Left ventricle myocardium inferior (tissue), 1 donor: Measurements from ENCODE around the gene IL32. TPM values are rescaled to one million over a fixed set of nuclear protein-coding genes. Genes with fewer than 3 reads are reported as not detected.

Source experiments
- DNase-seq: peaks from one replicate; pipeline ENCODE4 v3.0.0-alpha.2; 2020
- H3K27ac ChIP-seq: fragments of 200-600 bp; replicated peaks from 2 replicates; pipeline ENCODE4 v1.8.0; 2021
- H3K27me3 ChIP-seq: fragments of 200-600 bp; 2 replicates; pipeline ENCODE4 v1.8.0; 2021; ENCODE audit warnings: low read depth
- H3K36me3 ChIP-seq: fragments of 200-600 bp; 2 replicates; pipeline ENCODE4 v1.8.0; 2021
- H3K4me1 ChIP-seq: fragments of 200-600 bp; 2 replicates; pipeline ENCODE4 v1.8.0; 2021
- H3K4me3 ChIP-seq: fragments of 200-600 bp; 2 replicates; pipeline ENCODE4 v1.8.0; 2021; ENCODE audit warnings: mild to moderate bottlenecking, moderate library complexity
- H3K9me3 ChIP-seq: fragments of 200-600 bp; replicated peaks from 2 replicates; pipeline ENCODE4 v1.8.0; 2021
- intact Hi-C: fragments of 100-400 bp; cut with micrococcal nuclease; formaldehyde crosslinking; loops from one replicate; pipeline ENCODE4 v1.11.0; 2022
- total RNA-seq: library from RNA; stranded (reverse); fragmentation: NEBNext Ultra II Directional; extraction: Animal tissue kit (Norgen Biotek cat#: 25700); gene quantifications from one replicate; pipeline ENCODE4 v1.2.1, GENCODE V29; 2021
- TF ChIP-seq, protein P1 (sequence below): fragments of 200-600 bp; IDR thresholded peaks from 2 replicates; pipeline ENCODE4 v1.8.0; 2021; ENCODE audit warnings: antibody characterized with exemption, mild to moderate bottlenecking, borderline replicate concordance
- donor health status: DM: no; HTN: yes; CAD: no; lungs with severe emphysema.

The IL32 gene
- total RNA-seq, 1 donor from 2014 or later = 36.3 TPM

DNA sequence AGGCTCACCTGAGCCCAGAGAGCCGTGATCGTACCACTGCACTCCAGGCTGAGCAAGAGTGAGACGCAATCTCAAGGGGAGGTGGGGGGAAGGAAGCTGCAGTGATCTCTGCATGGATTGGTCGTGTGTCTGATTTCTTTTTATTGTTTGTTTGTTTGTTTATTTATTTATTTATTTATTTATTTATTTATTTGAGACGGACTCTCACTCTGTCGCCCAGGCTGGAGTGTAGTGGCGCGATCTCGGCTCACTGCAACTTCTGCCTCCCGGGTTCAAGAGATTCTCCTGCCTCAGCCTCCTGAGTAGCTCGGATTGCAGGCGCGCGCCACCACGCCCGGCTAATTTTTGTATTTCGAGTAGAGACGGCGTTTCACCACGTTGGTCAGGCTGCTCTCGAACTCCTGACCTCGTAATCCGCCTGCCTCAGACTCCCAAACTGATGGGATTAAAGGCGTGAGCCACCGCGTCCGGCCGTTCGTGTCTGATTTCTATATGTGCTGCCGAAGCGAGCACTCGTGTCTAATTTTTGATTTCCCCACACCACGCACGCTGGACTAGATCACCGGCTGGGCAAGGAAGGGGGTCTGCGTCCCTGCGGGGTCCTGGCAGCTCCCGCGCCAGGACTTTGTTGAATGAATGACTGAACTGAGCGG is 45.7 kb upstream of the IL32 start:
- intact Hi-C loops = no loop called here
- peak overlapping the region; percentile 98 for H3K27ac ChIP-seq
- TF ChIP-seq, protein P1, sequence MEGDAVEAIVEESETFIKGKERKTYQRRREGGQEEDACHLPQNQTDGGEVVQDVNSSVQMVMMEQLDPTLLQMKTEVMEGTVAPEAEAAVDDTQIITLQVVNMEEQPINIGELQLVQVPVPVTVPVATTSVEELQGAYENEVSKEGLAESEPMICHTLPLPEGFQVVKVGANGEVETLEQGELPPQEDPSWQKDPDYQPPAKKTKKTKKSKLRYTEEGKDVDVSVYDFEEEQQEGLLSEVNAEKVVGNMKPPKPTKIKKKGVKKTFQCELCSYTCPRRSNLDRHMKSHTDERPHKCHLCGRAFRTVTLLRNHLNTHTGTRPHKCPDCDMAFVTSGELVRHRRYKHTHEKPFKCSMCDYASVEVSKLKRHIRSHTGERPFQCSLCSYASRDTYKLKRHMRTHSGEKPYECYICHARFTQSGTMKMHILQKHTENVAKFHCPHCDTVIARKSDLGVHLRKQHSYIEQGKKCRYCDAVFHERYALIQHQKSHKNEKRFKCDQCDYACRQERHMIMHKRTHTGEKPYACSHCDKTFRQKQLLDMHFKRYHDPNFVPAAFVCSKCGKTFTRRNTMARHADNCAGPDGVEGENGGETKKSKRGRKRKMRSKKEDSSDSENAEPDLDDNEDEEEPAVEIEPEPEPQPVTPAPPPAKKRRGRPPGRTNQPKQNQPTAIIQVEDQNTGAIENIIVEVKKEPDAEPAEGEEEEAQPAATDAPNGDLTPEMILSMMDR = no peak
- H3K4me1 ChIP-seq = peaks cover 60% of the 10 kb centered on the region
- H3K4me3 ChIP-seq = peak overlapping the region; percentile 83
- DNase-seq = no peak
- peaks cover 42% of the 10 kb centered on the region for H3K27me3 ChIP-seq
- peaks cover 5% of the 10 kb centered on the region for H3K36me3 ChIP-seq
- H3K9me3 ChIP-seq = no peaks in the 10 kb centered on the region

DNA sequence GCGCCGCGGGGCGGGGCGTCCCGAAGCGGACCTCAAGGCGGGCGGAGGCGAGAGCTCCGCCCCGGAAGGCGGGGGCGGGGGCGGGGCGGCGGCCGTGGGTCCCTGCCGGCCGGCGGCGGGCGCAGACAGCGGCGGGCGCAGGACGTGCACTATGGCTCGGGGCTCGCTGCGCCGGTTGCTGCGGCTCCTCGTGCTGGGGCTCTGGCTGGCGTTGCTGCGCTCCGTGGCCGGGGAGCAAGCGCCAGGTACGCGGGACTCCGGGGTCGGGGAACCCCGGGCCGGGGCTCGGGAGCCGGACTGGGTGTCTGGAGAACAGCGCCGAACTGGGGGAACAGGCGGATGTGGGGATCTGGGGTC is 45.2 kb upstream of the IL32 start, which contains the start of gene TNFRSF12A:
Gene TNFRSF12A, plus strand, starts transcription at position 122 of the 357 bp plus-strand sequence. Its CDS starts 30 bp downstream, at position 152.
- Histone ChIP-seq H3K36me3 (peaks cover 5% of the 10 kb centered on the region), H3K4me1 (peaks cover 62% of the 10 kb centered on the region), H3K27me3 (peaks cover 37% of the 10 kb centered on the region), H3K27ac (peak within 1 kb of the TSS; percentile 98), H3K9me3 (no peaks in the 10 kb centered on the region), H3K4me3 (peak within 1 kb of the TSS; percentile 83)
- TF ChIP-seq, protein P1 = peak; percentile 31
- intact Hi-C loops = no loop called here
- DNase-seq = peak; percentile 83

DNA sequence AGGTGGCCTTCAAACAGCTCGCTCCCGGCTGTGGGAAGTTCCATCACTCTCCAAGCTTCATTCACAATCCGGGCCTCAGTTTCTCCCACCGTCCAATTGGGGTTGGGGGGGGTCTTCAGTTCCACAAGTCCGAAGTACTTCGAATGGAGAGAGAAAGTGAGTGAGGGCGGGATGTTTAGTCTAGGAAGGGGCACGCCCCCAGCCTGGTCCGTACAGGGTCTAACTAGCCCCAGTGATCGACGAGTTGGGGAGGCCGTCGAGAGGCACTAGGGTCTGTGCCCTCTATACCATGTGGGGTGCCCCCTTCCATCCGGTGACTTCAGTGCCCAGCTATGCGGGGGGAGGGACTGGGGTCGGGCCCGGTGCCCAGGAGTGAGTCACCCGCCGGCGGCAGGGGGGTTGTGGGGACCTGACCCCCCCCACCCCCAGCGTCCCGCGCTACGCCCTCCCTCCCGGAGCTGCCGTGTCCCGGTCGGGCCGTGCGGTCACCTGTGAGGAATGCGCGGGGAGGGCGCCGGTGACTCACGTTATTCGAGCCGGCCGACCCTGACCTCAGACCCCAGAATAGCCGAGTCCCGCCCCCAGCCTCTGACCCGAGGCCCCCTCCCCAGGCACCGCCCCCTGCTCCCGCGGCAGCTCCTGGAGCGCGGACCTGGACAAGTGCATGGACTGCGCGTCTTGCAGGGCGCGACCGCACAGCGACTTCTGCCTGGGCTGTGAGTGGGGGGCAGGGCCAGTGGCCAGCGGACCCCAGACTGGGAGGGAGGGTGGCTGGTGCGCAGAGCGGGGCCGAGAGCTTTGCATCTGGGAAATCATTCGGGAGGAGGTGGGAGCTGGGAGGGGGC is 44.6 kb upstream of the IL32 start:
- H3K4me1 ChIP-seq = peaks cover 62% of the 10 kb centered on the region
- peak overlapping the region; percentile 83 for H3K4me3 ChIP-seq
- TF ChIP-seq, protein P1 = no peak
- H3K9me3 ChIP-seq = no peaks in the 10 kb centered on the region
- intact Hi-C loops = no loop called here
- H3K27ac ChIP-seq = peak overlapping the region; percentile 98
- H3K36me3 ChIP-seq = peaks cover 7% of the 10 kb centered on the region
- H3K27me3 ChIP-seq = peaks cover 31% of the 10 kb centered on the region
- peak; percentile 75 for DNase-seq

DNA sequence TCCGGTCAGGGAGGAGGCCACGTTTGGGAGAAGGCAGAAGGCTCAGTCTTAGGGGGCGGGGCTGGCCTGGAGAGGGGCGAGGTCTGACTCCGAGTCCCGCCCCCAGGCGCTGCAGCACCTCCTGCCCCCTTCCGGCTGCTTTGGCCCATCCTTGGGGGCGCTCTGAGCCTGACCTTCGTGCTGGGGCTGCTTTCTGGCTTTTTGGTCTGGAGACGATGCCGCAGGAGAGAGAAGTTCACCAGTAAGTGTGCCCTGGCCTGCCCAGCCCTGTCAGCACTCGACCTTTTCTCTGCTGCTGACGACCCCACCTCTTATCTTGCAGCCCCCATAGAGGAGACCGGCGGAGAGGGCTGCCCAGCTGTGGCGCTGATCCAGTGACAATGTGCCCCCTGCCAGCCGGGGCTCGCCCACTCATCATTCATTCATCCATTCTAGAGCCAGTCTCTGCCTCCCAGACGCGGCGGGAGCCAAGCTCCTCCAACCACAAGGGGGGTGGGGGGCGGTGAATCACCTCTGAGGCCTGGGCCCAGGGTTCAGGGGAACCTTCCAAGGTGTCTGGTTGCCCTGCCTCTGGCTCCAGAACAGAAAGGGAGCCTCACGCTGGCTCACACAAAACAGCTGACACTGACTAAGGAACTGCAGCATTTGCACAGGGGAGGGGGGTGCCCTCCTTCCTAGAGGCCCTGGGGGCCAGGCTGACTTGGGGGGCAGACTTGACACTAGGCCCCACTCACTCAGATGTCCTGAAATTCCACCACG is 43.8 kb upstream of the IL32 start:
- H3K27me3 ChIP-seq = peaks cover 25% of the 10 kb centered on the region
- H3K9me3 ChIP-seq = no peaks in the 10 kb centered on the region
- H3K36me3 ChIP-seq = peaks cover 15% of the 10 kb centered on the region
- peaks cover 62% of the 10 kb centered on the region for H3K4me1 ChIP-seq
- intact Hi-C loops = no loop called here
- peak; percentile 84 for DNase-seq
- H3K4me3 ChIP-seq = peak overlapping the region; percentile 83
- TF ChIP-seq, protein P1 = peak; percentile 54
- peak overlapping the region; percentile 98 for H3K27ac ChIP-seq

DNA sequence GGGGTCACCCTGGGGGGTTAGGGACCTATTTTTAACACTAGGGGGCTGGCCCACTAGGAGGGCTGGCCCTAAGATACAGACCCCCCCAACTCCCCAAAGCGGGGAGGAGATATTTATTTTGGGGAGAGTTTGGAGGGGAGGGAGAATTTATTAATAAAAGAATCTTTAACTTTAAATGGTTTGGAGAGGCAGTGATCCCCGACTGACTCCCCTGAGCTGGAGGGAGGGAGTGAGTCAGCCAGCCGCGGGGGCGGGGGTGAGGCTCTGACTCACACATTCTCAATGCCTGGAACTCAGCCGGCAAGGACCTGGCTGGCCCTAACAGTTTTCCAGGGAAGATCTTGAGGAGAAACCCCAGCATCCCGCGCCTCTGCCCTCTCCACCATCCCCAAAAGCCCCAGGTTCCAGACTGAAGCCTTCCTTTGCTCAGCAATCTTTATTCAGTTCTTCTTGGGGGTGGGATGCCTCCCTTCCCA is 43.2 kb upstream of the IL32 start:
- Histone ChIP-seq H3K36me3 (peaks cover 22% of the 10 kb centered on the region), H3K4me3 (peak overlapping the region; percentile 83), H3K27me3 (peaks cover 20% of the 10 kb centered on the region), H3K27ac (peak overlapping the region; percentile 98), H3K4me1 (peaks cover 62% of the 10 kb centered on the region), H3K9me3 (no peaks in the 10 kb centered on the region)
- intact Hi-C loops = no loop called here
- peak; percentile 88 for DNase-seq
- TF ChIP-seq, protein P1 = no peak
